OCI-LY7 (cell line): Measurements from ENCODE around the gene TXNDC2.

Experiments used
- CTCF ChIP-seq: fragments of 200-600 bp; sonication (generic); conservative IDR thresholded peaks from 2 replicates; pipeline ENCODE4 v1.5.1; 2014; ENCODE audit warnings: mild to moderate bottlenecking, antibody characterized with exemption, low read length, moderate library complexity, mixed read lengths
- EZH2phosphoT487 ChIP-seq: fragments of 200-600 bp; sonication (generic); IDR thresholded peaks from 2 replicates; pipeline ENCODE4 v1.6.1; 2018; ENCODE audit warnings: low read depth, borderline replicate concordance, mild to moderate bottlenecking, mixed run types, antibody characterized with exemption, low read length, moderate library complexity, mixed read lengths

GRCh38 chr18:9890957-9891356 is 5.2 kb downstream of the TXNDC2 start:
- TF ChIP-seq CTCF (no peak), EZH2phosphoT487 (no peak)
